AG10803 (cell line): Measurements from ENCODE around the gene MRPS27.

Experiments used
- DNase-seq: peaks from one replicate; pipeline ENCODE4 v3.0.0; 2010; ENCODE audit warnings: low read depth
- H3K4me3 ChIP-seq: 2 replicates; pipeline ENCODE4 v1.5.1; 2011; ENCODE audit warnings: mild to moderate bottlenecking, low read length, control low read depth
- CTCF ChIP-seq: conservative IDR thresholded peaks from 2 replicates; pipeline ENCODE4 v1.5.1; 2011; ENCODE audit warnings: mild to moderate bottlenecking, low read length, control low read depth, inconsistent platforms

Gene MRPS27

GRCh38 chr5:72308853-72309191 lies 11.2 kb downstream of the MRPS27 start:
- no peak for DNase-seq
- TF ChIP-seq CTCF, result no peak
- no peak overlapping the region for H3K4me3 ChIP-seq

- DNase-seq, result peak; percentile 97
- TF ChIP-seq CTCF, result peak; percentile 72
- H3K4me3 ChIP-seq, result peak overlapping the region; percentile 85
These were observed 11.8 kb downstream of the MRPS27 start for GRCh38 chr5:72307968-72308852.

- no peak for DNase-seq
- TF ChIP-seq CTCF, result no peak
These were observed 12.5 kb downstream of the MRPS27 start for GRCh38 chr5:72307573-72307967.

GRCh38 chr5:72305194-72306142 lies 14.6 kb downstream of the MRPS27 start:
- no peak overlapping the region for H3K4me3 ChIP-seq
- DNase-seq, result no peak
- no peak for TF ChIP-seq CTCF

More at GRCh38 chr5:72307573-72307967, 12.5 kb downstream of the MRPS27 start:
- H3K4me3 ChIP-seq, result peak overlapping the region; percentile 85

GRCh38 chr5:72302171-72302570 lies 17.9 kb downstream of the MRPS27 start:
- TF ChIP-seq CTCF, result no peak
- no peak overlapping the region for H3K4me3 ChIP-seq

GRCh38 chr5:72301557-72301956 lies 18.5 kb downstream of the MRPS27 start:
- DNase-seq, result no peak
- no peak for TF ChIP-seq CTCF
- H3K4me3 ChIP-seq, result no peak overlapping the region

More at GRCh38 chr5:72302171-72302570, 17.9 kb downstream of the MRPS27 start:
- no peak for DNase-seq
